Measurements from ENCODE around the gene BNIP3. TPM values are rescaled to one million over a fixed set of nuclear protein-coding genes. Genes with fewer than 3 reads are reported as not detected.

The BNIP3 gene
- total RNA-seq (2021) (113 to 203 TPM (median 189 TPM) in 3 replicates), Bru-seq, nascent RNA (percentile 85 among the genes with signal in this experiment)
- long read RNA-seq, experiment 1, transcript BNIP3-201 (6 exons, 2,861 nt), result major isoform, 699 of 745 reads
- long read RNA-seq, experiment 1, partial matches to known transcripts, result 21 of 745 reads
- long read RNA-seq, experiment 1, other reads (novel, unspliced or antisense), result 20 of 745 reads
- long read RNA-seq, experiment 2, transcript BNIP3-201 (6 exons, 2,861 nt), result major isoform, 414 of 515 reads
- long read RNA-seq, experiment 2, partial matches to known transcripts, result 43 of 515 reads
- long read RNA-seq, experiment 2, other reads (novel, unspliced or antisense), result 57 of 515 reads
- long read RNA-seq, experiment 3, transcript BNIP3-201 (6 exons, 2,861 nt), result major isoform, 98 of 103 reads
- long read RNA-seq, experiment 3, partial matches to known transcripts, result 1 of 103 reads
- long read RNA-seq, experiment 3, other reads (novel, unspliced or antisense), result 4 of 103 reads

- Mint-ChIP-seq H3K27ac (peak within 1 kb of the TSS; percentile 37), H3K4me3 (peak within 1 kb of the TSS; percentile 78), H3K9me3 (peaks cover 8% of the 10 kb centered on the region), H3K36me3 (peaks cover 47% of the 10 kb centered on the region), H3K4me1 (peaks cover 36% of the 10 kb centered on the region), H3K27me3 (ENCODE audit: low read depth) (peaks cover 38% of the 10 kb centered on the region)
- ATAC-seq (peak; percentile 88), DNase-seq (ENCODE audit: low spot score) (peak; percentile 89)
- POLR2A ChIA-PET, result no interaction called here
- CTCF ChIA-PET, result interaction anchor here (0.9 to 2.7 kb wide), 5 partner anchors 9 to 82 kb away, joined by 3 to 29 read pairs (median 3); no protein-coding TSS in a partner anchor
- TF ChIP-seq TEAD1 (CRISPR knock-in tag; IDR thresholded peaks at IDR 0.05), result peak; percentile 97
- peak; percentile 88; the same call in 1 of the 2 replicates for TF ChIP-seq E2F4 (CRISPR knock-in tag; IDR thresholded peaks at IDR 0.05; ENCODE audit: borderline replicate concordance, low read depth)
- no peak for TF ChIP-seq ZNF423 (CRISPR knock-in tag; IDR thresholded peaks at IDR 0.05)
- TF ChIP-seq ZBTB21 (CRISPR knock-in tag; IDR thresholded peaks at IDR 0.05; ENCODE audit: borderline replicate concordance), result peak; percentile 78; the same call in 1 of the 2 replicates
- peak; percentile 47; the same call in 1 of the 2 replicates for TF ChIP-seq ZNF263 (CRISPR knock-in tag; IDR thresholded peaks at IDR 0.05; ENCODE audit: low read depth)
- TF ChIP-seq ZNF219 (CRISPR knock-in tag; IDR thresholded peaks at IDR 0.05; ENCODE audit: borderline replicate concordance), result peak; percentile 55
- TF ChIP-seq EMX1 (CRISPR knock-in tag; IDR thresholded peaks at IDR 0.05), result no peak
- peak; percentile 94 for TF ChIP-seq TCF7 (CRISPR knock-in tag; IDR thresholded peaks at IDR 0.05; ENCODE audit: low read depth)
- TF ChIP-seq ZNF396 (CRISPR knock-in tag; IDR thresholded peaks at IDR 0.05; ENCODE audit: borderline replicate concordance), result no peak
- peak; percentile 45; the same call in 1 of the 2 replicates for TF ChIP-seq SMAD3 (CRISPR knock-in tag; IDR thresholded peaks at IDR 0.05; ENCODE audit: borderline replicate concordance)
- peak; percentile 60; the same call in 1 of the 2 replicates for TF ChIP-seq GABPB1 (CRISPR knock-in tag; IDR thresholded peaks at IDR 0.05)
- TF ChIP-seq, protein P1, sequence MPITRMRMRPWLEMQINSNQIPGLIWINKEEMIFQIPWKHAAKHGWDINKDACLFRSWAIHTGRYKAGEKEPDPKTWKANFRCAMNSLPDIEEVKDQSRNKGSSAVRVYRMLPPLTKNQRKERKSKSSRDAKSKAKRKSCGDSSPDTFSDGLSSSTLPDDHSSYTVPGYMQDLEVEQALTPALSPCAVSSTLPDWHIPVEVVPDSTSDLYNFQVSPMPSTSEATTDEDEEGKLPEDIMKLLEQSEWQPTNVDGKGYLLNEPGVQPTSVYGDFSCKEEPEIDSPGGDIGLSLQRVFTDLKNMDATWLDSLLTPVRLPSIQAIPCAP (CRISPR knock-in tag; IDR thresholded peaks at IDR 0.05), result peak; percentile 44
- peak; percentile 95 for TF ChIP-seq FOXK1 (CRISPR knock-in tag; IDR thresholded peaks at IDR 0.05)
- TF ChIP-seq CBFB (CRISPR knock-in tag; IDR thresholded peaks at IDR 0.05; ENCODE audit: low read depth), result peak; percentile 93; the same call in 1 of the 2 replicates
- TF ChIP-seq, protein P2, sequence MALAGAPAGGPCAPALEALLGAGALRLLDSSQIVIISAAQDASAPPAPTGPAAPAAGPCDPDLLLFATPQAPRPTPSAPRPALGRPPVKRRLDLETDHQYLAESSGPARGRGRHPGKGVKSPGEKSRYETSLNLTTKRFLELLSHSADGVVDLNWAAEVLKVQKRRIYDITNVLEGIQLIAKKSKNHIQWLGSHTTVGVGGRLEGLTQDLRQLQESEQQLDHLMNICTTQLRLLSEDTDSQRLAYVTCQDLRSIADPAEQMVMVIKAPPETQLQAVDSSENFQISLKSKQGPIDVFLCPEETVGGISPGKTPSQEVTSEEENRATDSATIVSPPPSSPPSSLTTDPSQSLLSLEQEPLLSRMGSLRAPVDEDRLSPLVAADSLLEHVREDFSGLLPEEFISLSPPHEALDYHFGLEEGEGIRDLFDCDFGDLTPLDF (CRISPR knock-in tag; IDR thresholded peaks at IDR 0.05), result peak; percentile 71; the same call in 1 of the 2 replicates
- peak; percentile 71 for TF ChIP-seq HMGXB4 (CRISPR knock-in tag; IDR thresholded peaks at IDR 0.05)
- TF ChIP-seq, protein P3, sequence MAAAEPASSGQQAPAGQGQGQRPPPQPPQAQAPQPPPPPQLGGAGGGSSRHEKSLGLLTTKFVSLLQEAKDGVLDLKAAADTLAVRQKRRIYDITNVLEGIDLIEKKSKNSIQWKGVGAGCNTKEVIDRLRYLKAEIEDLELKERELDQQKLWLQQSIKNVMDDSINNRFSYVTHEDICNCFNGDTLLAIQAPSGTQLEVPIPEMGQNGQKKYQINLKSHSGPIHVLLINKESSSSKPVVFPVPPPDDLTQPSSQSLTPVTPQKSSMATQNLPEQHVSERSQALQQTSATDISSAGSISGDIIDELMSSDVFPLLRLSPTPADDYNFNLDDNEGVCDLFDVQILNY (CRISPR knock-in tag; IDR thresholded peaks at IDR 0.05), result peak; percentile 91; the same call in 1 of the 2 replicates
- peak; percentile 93 for TF ChIP-seq NFE2L1 (CRISPR knock-in tag; IDR thresholded peaks at IDR 0.05)
- TF ChIP-seq NR3C1 (CRISPR knock-in tag; conservative IDR thresholded peaks at IDR 0.05; ENCODE audit: low read depth), result peak; percentile 92
- TF ChIP-seq TEAD4 (CRISPR knock-in tag; IDR thresholded peaks at IDR 0.05), result no peak; the same call in 1 of the 2 replicates
- TF ChIP-seq, protein P4, sequence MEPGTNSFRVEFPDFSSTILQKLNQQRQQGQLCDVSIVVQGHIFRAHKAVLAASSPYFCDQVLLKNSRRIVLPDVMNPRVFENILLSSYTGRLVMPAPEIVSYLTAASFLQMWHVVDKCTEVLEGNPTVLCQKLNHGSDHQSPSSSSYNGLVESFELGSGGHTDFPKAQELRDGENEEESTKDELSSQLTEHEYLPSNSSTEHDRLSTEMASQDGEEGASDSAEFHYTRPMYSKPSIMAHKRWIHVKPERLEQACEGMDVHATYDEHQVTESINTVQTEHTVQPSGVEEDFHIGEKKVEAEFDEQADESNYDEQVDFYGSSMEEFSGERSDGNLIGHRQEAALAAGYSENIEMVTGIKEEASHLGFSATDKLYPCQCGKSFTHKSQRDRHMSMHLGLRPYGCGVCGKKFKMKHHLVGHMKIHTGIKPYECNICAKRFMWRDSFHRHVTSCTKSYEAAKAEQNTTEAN (CRISPR knock-in tag; IDR thresholded peaks at IDR 0.05), result 0 out of 2 replicates have a peak, but pooled peaks have one; percentile 67
- TF ChIP-seq RELA (CRISPR knock-in tag; IDR thresholded peaks at IDR 0.05; ENCODE audit: borderline replicate concordance), result peak; percentile 79; the same call in 1 of the 2 replicates
- TF ChIP-seq ATF2 (CRISPR knock-in tag; IDR thresholded peaks at IDR 0.05; ENCODE audit: borderline replicate concordance, low read depth), result no peak
- TF ChIP-seq ZNF138 (CRISPR knock-in tag; conservative IDR thresholded peaks at IDR 0.05), result peak; percentile 85; the same call in 1 of the 2 replicates
- TF ChIP-seq MYBL2 (CRISPR knock-in tag; IDR thresholded peaks at IDR 0.05), result peak; percentile 90
- TF ChIP-seq IRF2 (CRISPR knock-in tag; IDR thresholded peaks at IDR 0.05; ENCODE audit: borderline replicate concordance, low read depth), result 0 out of 2 replicates have a peak, but pooled peaks have one; percentile 39
Measured at GRCh38 chr10:131981429-131982184, at the start of gene BNIP3. Gene BNIP3 (minus strand): TSS chr10:131981923. CDS start chr10:131981806, 117 bp downstream.

Measured in WTC11 (cell line).